Measurements from ENCODE around the gene ASIC2. TPM values are rescaled to one million over a fixed set of nuclear protein-coding genes. Genes with fewer than 3 reads are reported as not detected.

Gene ASIC2
- total and polyA plus RNA-seq, 2 experiments from 2014 or later, result 0.52 to 2.8 TPM

DNA sequence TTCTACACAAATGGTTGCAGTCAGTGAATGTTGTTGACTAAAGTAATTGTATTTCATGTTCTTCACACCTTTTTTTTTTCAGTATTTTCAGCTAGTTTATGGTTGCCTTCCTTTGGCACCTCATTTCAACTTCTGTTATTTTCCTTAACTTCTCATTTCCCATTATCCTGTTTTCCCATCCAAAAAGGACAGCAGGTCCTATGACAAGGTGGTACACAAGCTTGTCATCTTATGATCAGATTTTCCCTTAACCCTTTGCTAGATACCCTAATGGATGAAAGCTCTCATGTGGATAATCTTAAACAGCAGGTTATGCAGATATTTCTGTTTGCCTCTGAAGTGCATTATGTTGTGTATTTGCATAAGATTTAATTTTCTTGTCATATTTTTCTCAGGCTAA is 7.1 kb upstream of the ASIC2 start (continued):
- TF ChIP-seq, protein P1, sequence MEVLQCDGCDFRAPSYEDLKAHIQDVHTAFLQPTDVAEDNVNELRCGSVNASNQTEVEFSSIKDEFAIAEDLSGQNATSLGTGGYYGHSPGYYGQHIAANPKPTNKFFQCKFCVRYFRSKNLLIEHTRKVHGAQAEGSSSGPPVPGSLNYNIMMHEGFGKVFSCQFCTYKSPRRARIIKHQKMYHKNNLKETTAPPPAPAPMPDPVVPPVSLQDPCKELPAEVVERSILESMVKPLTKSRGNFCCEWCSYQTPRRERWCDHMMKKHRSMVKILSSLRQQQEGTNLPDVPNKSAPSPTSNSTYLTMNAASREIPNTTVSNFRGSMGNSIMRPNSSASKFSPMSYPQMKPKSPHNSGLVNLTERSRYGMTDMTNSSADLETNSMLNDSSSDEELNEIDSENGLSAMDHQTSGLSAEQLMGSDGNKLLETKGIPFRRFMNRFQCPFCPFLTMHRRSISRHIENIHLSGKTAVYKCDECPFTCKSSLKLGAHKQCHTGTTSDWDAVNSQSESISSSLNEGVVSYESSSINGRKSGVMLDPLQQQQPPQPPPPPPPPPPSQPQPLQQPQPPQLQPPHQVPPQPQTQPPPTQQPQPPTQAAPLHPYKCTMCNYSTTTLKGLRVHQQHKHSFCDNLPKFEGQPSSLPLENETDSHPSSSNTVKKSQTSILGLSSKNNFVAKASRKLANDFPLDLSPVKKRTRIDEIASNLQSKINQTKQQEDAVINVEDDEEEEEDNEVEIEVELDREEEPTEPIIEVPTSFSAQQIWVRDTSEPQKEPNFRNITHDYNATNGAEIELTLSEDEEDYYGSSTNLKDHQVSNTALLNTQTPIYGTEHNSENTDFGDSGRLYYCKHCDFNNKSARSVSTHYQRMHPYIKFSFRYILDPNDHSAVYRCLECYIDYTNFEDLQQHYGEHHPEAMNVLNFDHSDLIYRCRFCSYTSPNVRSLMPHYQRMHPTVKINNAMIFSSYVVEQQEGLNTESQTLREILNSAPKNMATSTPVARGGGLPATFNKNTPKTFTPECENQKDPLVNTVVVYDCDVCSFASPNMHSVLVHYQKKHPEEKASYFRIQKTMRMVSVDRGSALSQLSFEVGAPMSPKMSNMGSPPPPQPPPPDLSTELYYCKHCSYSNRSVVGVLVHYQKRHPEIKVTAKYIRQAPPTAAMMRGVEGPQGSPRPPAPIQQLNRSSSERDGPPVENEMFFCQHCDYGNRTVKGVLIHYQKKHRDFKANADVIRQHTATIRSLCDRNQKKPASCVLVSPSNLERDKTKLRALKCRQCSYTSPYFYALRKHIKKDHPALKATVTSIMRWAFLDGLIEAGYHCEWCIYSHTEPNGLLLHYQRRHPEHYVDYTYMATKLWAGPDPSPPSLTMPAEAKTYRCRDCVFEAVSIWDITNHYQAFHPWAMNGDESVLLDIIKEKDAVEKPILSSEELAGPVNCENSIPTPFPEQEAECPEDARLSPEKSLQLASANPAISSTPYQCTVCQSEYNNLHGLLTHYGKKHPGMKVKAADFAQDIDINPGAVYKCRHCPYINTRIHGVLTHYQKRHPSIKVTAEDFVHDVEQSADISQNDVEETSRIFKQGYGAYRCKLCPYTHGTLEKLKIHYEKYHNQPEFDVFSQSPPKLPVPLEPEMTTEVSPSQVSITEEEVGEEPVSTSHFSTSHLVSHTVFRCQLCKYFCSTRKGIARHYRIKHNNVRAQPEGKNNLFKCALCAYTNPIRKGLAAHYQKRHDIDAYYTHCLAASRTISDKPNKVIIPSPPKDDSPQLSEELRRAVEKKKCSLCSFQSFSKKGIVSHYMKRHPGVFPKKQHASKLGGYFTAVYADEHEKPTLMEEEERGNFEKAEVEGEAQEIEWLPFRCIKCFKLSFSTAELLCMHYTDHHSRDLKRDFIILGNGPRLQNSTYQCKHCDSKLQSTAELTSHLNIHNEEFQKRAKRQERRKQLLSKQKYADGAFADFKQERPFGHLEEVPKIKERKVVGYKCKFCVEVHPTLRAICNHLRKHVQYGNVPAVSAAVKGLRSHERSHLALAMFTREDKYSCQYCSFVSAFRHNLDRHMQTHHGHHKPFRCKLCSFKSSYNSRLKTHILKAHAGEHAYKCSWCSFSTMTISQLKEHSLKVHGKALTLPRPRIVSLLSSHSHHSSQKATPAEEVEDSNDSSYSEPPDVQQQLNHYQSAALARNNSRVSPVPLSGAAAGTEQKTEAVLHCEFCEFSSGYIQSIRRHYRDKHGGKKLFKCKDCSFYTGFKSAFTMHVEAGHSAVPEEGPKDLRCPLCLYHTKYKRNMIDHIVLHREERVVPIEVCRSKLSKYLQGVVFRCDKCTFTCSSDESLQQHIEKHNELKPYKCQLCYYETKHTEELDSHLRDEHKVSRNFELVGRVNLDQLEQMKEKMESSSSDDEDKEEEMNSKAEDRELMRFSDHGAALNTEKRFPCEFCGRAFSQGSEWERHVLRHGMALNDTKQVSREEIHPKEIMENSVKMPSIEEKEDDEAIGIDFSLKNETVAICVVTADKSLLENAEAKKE (CRISPR knock-in tag; IDR thresholded peaks at IDR 0.05), result no peak
- TF ChIP-seq ZNF331 (CRISPR knock-in tag; IDR thresholded peaks at IDR 0.05; ENCODE audit: low read depth), result no peak
- no peak for TF ChIP-seq POLR2AphosphoS5 (IDR thresholded peaks at IDR 0.05; ENCODE audit: low read depth)
- TF ChIP-seq, protein P2, sequence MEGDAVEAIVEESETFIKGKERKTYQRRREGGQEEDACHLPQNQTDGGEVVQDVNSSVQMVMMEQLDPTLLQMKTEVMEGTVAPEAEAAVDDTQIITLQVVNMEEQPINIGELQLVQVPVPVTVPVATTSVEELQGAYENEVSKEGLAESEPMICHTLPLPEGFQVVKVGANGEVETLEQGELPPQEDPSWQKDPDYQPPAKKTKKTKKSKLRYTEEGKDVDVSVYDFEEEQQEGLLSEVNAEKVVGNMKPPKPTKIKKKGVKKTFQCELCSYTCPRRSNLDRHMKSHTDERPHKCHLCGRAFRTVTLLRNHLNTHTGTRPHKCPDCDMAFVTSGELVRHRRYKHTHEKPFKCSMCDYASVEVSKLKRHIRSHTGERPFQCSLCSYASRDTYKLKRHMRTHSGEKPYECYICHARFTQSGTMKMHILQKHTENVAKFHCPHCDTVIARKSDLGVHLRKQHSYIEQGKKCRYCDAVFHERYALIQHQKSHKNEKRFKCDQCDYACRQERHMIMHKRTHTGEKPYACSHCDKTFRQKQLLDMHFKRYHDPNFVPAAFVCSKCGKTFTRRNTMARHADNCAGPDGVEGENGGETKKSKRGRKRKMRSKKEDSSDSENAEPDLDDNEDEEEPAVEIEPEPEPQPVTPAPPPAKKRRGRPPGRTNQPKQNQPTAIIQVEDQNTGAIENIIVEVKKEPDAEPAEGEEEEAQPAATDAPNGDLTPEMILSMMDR (conservative IDR thresholded peaks at IDR 0.05; ENCODE audit: low read depth in 2 of 2), result no peak
- TF ChIP-seq, protein P3, sequence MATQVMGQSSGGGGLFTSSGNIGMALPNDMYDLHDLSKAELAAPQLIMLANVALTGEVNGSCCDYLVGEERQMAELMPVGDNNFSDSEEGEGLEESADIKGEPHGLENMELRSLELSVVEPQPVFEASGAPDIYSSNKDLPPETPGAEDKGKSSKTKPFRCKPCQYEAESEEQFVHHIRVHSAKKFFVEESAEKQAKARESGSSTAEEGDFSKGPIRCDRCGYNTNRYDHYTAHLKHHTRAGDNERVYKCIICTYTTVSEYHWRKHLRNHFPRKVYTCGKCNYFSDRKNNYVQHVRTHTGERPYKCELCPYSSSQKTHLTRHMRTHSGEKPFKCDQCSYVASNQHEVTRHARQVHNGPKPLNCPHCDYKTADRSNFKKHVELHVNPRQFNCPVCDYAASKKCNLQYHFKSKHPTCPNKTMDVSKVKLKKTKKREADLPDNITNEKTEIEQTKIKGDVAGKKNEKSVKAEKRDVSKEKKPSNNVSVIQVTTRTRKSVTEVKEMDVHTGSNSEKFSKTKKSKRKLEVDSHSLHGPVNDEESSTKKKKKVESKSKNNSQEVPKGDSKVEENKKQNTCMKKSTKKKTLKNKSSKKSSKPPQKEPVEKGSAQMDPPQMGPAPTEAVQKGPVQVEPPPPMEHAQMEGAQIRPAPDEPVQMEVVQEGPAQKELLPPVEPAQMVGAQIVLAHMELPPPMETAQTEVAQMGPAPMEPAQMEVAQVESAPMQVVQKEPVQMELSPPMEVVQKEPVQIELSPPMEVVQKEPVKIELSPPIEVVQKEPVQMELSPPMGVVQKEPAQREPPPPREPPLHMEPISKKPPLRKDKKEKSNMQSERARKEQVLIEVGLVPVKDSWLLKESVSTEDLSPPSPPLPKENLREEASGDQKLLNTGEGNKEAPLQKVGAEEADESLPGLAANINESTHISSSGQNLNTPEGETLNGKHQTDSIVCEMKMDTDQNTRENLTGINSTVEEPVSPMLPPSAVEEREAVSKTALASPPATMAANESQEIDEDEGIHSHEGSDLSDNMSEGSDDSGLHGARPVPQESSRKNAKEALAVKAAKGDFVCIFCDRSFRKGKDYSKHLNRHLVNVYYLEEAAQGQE (IDR thresholded peaks at IDR 0.05; ENCODE audit: unreplicated experiment), result no peak
- TF ChIP-seq, protein P4, sequence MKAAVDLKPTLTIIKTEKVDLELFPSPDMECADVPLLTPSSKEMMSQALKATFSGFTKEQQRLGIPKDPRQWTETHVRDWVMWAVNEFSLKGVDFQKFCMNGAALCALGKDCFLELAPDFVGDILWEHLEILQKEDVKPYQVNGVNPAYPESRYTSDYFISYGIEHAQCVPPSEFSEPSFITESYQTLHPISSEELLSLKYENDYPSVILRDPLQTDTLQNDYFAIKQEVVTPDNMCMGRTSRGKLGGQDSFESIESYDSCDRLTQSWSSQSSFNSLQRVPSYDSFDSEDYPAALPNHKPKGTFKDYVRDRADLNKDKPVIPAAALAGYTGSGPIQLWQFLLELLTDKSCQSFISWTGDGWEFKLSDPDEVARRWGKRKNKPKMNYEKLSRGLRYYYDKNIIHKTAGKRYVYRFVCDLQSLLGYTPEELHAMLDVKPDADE (IDR thresholded peaks at IDR 0.05), result no peak
- no peak for TF ChIP-seq NANOG (IDR thresholded peaks at IDR 0.05; ENCODE audit: borderline replicate concordance)
- no peak for TF ChIP-seq JUNB (IDR thresholded peaks at IDR 0.05; ENCODE audit: unreplicated experiment)
